IPS-20b (cell line): ENCODE results near the gene LINGO3.

Source experiments
- H3K27ac ChIP-seq: one replicate; pipeline ENCODE4 v1.5.1; 2013; ENCODE audit warnings: low read length
- H3K27me3 ChIP-seq: 2 replicates; pipeline ENCODE4 v1.6.1; 2013; ENCODE audit warnings: mild to moderate bottlenecking, low read length, inconsistent platforms; ENCODE audit not compliant: insufficient read depth
- H3K36me3 ChIP-seq: 2 replicates; pipeline ENCODE4 v1.6.1; 2013; ENCODE audit warnings: low read depth, mild to moderate bottlenecking, inconsistent platforms, low read length, moderate library complexity; ENCODE audit not compliant: insufficient read depth
- H3K4me1 ChIP-seq: 2 replicates; pipeline ENCODE4 v1.6.1; 2013; ENCODE audit warnings: mild to moderate bottlenecking, control low read depth, inconsistent platforms, low read length, moderate library complexity; ENCODE audit not compliant: insufficient read depth
- H3K4me3 ChIP-seq: 2 replicates; pipeline ENCODE4 v1.5.1; 2013; ENCODE audit warnings: mild to moderate bottlenecking, low read length, inconsistent platforms
- H3K9ac ChIP-seq: 2 replicates; pipeline ENCODE4 v1.6.1; 2013; ENCODE audit warnings: low read depth, mild to moderate bottlenecking, inconsistent platforms, low read length, moderate library complexity
- H3K9me3 ChIP-seq: 2 replicates; pipeline ENCODE4 v1.6.1; 2013; ENCODE audit warnings: mild to moderate bottlenecking, low read depth, low read length, inconsistent platforms; ENCODE audit not compliant: insufficient read depth

Gene LINGO3

GRCh38 chr19:2259336-2259735 lies 48.6 kb downstream of the LINGO3 start:
- H3K27ac ChIP-seq: no peak overlapping the region
- no peak overlapping the region for H3K9ac ChIP-seq
- no peaks in the 10 kb centered on the region for H3K4me1 ChIP-seq

More at GRCh38 chr19:2259336-2259735, 48.6 kb downstream of the LINGO3 start:
- no peak overlapping the region for H3K4me3 ChIP-seq
- peaks cover 6% of the 10 kb centered on the region; the same call in 1 of the 2 replicates for H3K27me3 ChIP-seq
- H3K9me3 ChIP-seq: no peaks in the 10 kb centered on the region
- no peaks in the 10 kb centered on the region for H3K36me3 ChIP-seq
